ENCODE measurements around the gene IL32. TPM values are rescaled to one million over a fixed set of nuclear protein-coding genes. Genes with fewer than 3 reads are reported as not detected.

IL32 gene
- total RNA-seq, 1 donor from 2014 or later, result 79.1 TPM

GRCh38 chr16:3023415-3023668 lies 42.1 kb upstream of the IL32 start:
- DNase-seq (no peak), ATAC-seq (no peak)
- Histone ChIP-seq H3K4me1 (peaks cover 66% of the 10 kb centered on the region), H3K4me3 (peak overlapping the region; percentile 77), H3K36me3 (peaks cover 18% of the 10 kb centered on the region), H3K9me3 (no peaks in the 10 kb centered on the region), H3K27me3 (ENCODE audit: low read depth) (peaks cover 4% of the 10 kb centered on the region), H3K27ac (peak overlapping the region; percentile 94)
- TF ChIP-seq CTCF (IDR thresholded peaks at IDR 0.05), result no peak
- intact Hi-C loops (cut with DNase I), result no loop called here

- Histone ChIP-seq H3K4me1 (peaks cover 66% of the 10 kb centered on the region), H3K27ac (peak within 1 kb of the TSS; percentile 94), H3K27me3 (ENCODE audit: low read depth) (peaks cover 3% of the 10 kb centered on the region), H3K4me3 (peak within 1 kb of the TSS; percentile 77), H3K9me3 (no peaks in the 10 kb centered on the region), H3K36me3 (peaks cover 18% of the 10 kb centered on the region)
- TF ChIP-seq CTCF (IDR thresholded peaks at IDR 0.05), result no peak
- intact Hi-C loops (cut with DNase I), result no loop called here
- ATAC-seq (peak; percentile 75 to 79), DNase-seq (peak; percentile 99)
These were observed 41.6 kb upstream of the IL32 start, which contains the start of the genes HCFC1R1 and THOC6 for GRCh38 chr16:3023669-3024478. TSS of gene HCFC1R1 (minus strand) at chr16:3023942. CDS start at chr16:3023941, 1 bp downstream. TSS of gene THOC6 (plus strand) at chr16:3024035. CDS start at chr16:3024327, 292 bp downstream.

- no peak overlapping the region for H3K27ac ChIP-seq
- no peaks in the 10 kb centered on the region for H3K9me3 ChIP-seq
- H3K27me3 ChIP-seq (ENCODE audit: low read depth), result peaks cover 17% of the 10 kb centered on the region
- DNase-seq (no peak), ATAC-seq (no peak)
- TF ChIP-seq CTCF (IDR thresholded peaks at IDR 0.05), result no peak
- H3K36me3 ChIP-seq, result peaks cover 18% of the 10 kb centered on the region
- H3K4me1 ChIP-seq, result peaks cover 65% of the 10 kb centered on the region
- no peak overlapping the region for H3K4me3 ChIP-seq
- intact Hi-C loops (cut with DNase I), result no loop called here
These were observed 40.1 kb upstream of the IL32 start for GRCh38 chr16:3025032-3026002.

- no peak for DNase-seq
- no peak for ATAC-seq
- H3K27me3 ChIP-seq (ENCODE audit: low read depth), result peaks cover 24% of the 10 kb centered on the region
- H3K4me3 ChIP-seq, result no peak overlapping the region
- H3K4me1 ChIP-seq, result peaks cover 58% of the 10 kb centered on the region
- H3K9me3 ChIP-seq, result no peaks in the 10 kb centered on the region
- intact Hi-C loops (cut with DNase I), result no loop called here
- no peak for TF ChIP-seq CTCF (IDR thresholded peaks at IDR 0.05)
- H3K27ac ChIP-seq, result no peak overlapping the region
- peaks cover 18% of the 10 kb centered on the region for H3K36me3 ChIP-seq
These were observed 39.4 kb upstream of the IL32 start for GRCh38 chr16:3026003-3026378.

GRCh38 chr16:3026609-3027488 lies 38.6 kb upstream of the IL32 start:
- H3K4me3 ChIP-seq, result no peak overlapping the region
- H3K4me1 ChIP-seq, result peaks cover 49% of the 10 kb centered on the region
- H3K9me3 ChIP-seq, result no peaks in the 10 kb centered on the region
- intact Hi-C loops (cut with DNase I), result no loop called here
- peaks cover 18% of the 10 kb centered on the region for H3K36me3 ChIP-seq
- ATAC-seq, result no peak
- TF ChIP-seq CTCF (IDR thresholded peaks at IDR 0.05), result no peak
- H3K27me3 ChIP-seq (ENCODE audit: low read depth), result peaks cover 31% of the 10 kb centered on the region
- no peak for DNase-seq
- no peak overlapping the region for H3K27ac ChIP-seq

All from lower lobe of right lung (tissue), 2 donors.